HFF-Myc (cell line): ENCODE results near the gene NUSAP1.

Experiments
- DNase-seq: peaks from one replicate; pipeline ENCODE4 v3.0.0-alpha.2; 2011; ENCODE audit warnings: low read depth; ENCODE audit errors: extremely low read depth
- H3K4me3 ChIP-seq: replicated peaks from 2 replicates; pipeline ENCODE4 v1.5.1; 2011; ENCODE audit warnings: low read depth, mild to moderate bottlenecking, control low read depth, low read length
- CTCF ChIP-seq: IDR thresholded peaks from 2 replicates; pipeline ENCODE4 v1.5.1; 2012; ENCODE audit warnings: mild to moderate bottlenecking, low read depth, low read length, control low read depth; ENCODE audit errors: missing control alignments

NUSAP1 gene

GRCh38 chr15:41334293-41335120, 1.8 kb downstream of the NUSAP1 start:
- peak overlapping the region; percentile 88 for H3K4me3 ChIP-seq
- TF ChIP-seq CTCF: no peak
- DNase-seq: no peak

GRCh38 chr15:41336549-41336948, 3.9 kb downstream of the NUSAP1 start:
- TF ChIP-seq CTCF: no peak
- DNase-seq: no peak
- no peak overlapping the region for H3K4me3 ChIP-seq

DNA sequence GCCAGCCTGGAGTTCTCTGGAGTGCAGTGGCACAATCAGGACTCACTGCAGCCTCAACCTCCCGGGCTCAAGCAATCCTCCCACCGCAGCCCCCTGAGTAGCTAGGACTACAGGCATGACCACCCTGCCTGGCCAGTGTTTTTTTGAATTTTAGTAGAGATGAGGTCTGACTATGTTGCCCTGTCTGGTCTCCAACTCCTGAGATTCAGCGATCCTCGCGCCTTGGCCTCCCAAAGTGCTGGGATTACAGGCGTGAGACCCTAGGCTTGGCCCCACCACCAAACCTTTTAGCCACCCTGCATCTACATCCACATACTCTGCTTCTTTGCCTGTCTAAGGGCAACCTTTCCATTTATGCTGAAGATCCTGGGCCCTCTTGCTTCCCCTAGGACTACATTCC, 4.4 kb downstream of the NUSAP1 start:
- H3K4me3 ChIP-seq: no peak overlapping the region
- TF ChIP-seq CTCF: no peak
- DNase-seq: no peak

DNA sequence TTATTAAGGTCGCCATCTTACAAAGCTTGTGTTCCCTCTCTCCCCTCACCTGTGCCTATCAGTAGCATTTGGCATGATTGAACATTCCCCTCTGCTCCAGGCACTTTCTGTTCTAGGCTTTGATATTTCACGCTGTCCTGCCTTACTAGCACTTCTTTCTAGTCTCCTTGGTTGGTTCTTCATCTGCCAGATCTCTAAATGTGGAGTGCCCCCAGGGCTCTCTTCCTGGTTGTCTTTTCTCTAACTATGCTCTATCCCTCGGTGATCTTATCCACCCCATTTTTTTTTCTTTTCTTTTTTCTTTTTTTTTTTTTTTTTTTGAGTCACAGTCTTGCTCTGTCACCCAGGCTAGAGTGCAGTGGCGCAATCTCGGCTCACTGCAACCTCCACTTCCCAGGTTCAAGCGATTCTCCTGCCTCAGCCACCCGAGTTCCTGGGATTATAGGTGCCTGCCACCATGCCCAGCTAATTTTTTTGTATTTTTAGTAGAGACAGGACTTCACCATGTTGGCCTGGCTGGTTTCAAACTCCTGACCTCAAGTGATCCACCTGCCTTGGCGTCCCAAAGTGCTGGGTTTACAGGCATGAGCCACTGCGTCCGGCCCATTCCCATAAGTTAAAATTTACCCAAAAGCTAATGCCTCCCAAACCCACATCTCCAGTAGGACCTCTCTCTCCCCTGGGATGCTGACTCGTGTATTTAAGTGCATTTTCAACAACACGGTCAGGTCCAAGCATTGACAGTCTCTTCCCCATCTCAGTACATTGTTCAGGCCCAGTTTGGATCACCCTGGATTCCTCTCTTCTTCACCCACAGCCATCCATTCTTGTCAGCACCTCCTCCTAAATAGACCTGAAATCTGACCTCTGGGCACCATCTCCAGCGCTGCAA, 5.2 kb downstream of the NUSAP1 start:
- no peak for DNase-seq
- H3K4me3 ChIP-seq: no peak overlapping the region
- no peak for TF ChIP-seq CTCF

GRCh38 chr15:41340189-41340695, 7.6 kb downstream of the NUSAP1 start:
- no peak for DNase-seq
- no peak for TF ChIP-seq CTCF

GRCh38 chr15:41341519-41341918, 8.8 kb downstream of the NUSAP1 start:
- DNase-seq: no peak
- no peak for TF ChIP-seq CTCF
- H3K4me3 ChIP-seq: no peak overlapping the region

More at GRCh38 chr15:41340189-41340695, 7.6 kb downstream of the NUSAP1 start:
- no peak overlapping the region for H3K4me3 ChIP-seq
